Right atrium auricular region (tissue), 2 donors: ENCODE results near the gene PCBP1. TPM values are rescaled to one million over a fixed set of nuclear protein-coding genes. Genes with fewer than 3 reads are reported as not detected.

Source experiments
- DNase-seq: peaks from one replicate; pipeline ENCODE4 v3.0.0-alpha.2; 2019; ENCODE audit warnings: low spot score
- H3K27ac ChIP-seq, 2 donors: fragments of 200-600 bp; sonication (generic); 1 replicate in 1 of 2; 2 replicates in 1 of 2; pipeline ENCODE4 v1.5.1; 2016 to 2019
- H3K27me3 ChIP-seq, 2 donors: fragments of 200-600 bp; sonication (generic); one replicate each; pipeline versions ENCODE4 v1.5.1 to v1.6.0; 2017 to 2019
- H3K36me3 ChIP-seq: fragments of 200-600 bp; sonication (generic); one replicate; pipeline ENCODE4 v1.5.1; 2016
- H3K4me1 ChIP-seq, 2 donors: fragments of 200-600 bp; sonication (generic); one replicate each; pipeline versions ENCODE4 v1.5.1 to v1.6.0; 2017 to 2019
- H3K4me3 ChIP-seq, 2 donors: fragments of 200-600 bp; sonication (generic); 1 replicate in 1 of 2; 2 replicates in 1 of 2; pipeline ENCODE4 v1.5.1; 2017 to 2019; ENCODE audit warnings: mild to moderate bottlenecking in 1 of 2, moderate library complexity in 1 of 2
- H3K9me3 ChIP-seq, 2 donors: fragments of 200-600 bp; sonication (generic); one replicate each; pipeline ENCODE4 v1.5.1; 2019
- CTCF ChIP-seq, 2 donors: fragments of 200-600 bp; sonication (generic); IDR thresholded peaks; one replicate each; pipeline ENCODE4 v1.5.1; 2019; ENCODE audit warnings: antibody characterized with exemption in 2 of 2
- total RNA-seq, 2 donors: library from RNA; depleted of rRNA; stranded (reverse); fragments of >200 nt; gene quantifications; one replicate each; pipeline ENCODE4 v1.1.0, GENCODE V29; 2016

The PCBP1 gene
- total RNA-seq, 2 donors from 2014 or later, result 121 to 147 TPM

- H3K36me3 ChIP-seq, result peaks cover 28% of the 10 kb centered on the region
- no peak overlapping the region for H3K4me3 ChIP-seq
- peaks cover 0 to 8% of the 10 kb centered on the region in 2 donors for H3K4me1 ChIP-seq
- peak; percentile 80 for DNase-seq
- no peaks in the 10 kb centered on the region for H3K27me3 ChIP-seq
- no peaks in the 10 kb centered on the region for H3K9me3 ChIP-seq
- peak overlapping the region; percentile 61 to 84 for H3K27ac ChIP-seq
- peak; percentile 76 to 89 for TF ChIP-seq CTCF (IDR thresholded peaks at IDR 0.05)
Measured at GRCh38 chr2:70070542-70071268, 16.6 kb upstream of the PCBP1 start.

- DNase-seq, result no peak
- H3K4me1 ChIP-seq, result peaks cover 0 to 8% of the 10 kb centered on the region in 2 donors
- TF ChIP-seq CTCF (IDR thresholded peaks at IDR 0.05), result no peak
- no peaks in the 10 kb centered on the region for H3K9me3 ChIP-seq
- no peak overlapping the region for H3K27ac ChIP-seq
- H3K27me3 ChIP-seq, result no peaks in the 10 kb centered on the region
- H3K4me3 ChIP-seq, result no peak overlapping the region
- peaks cover 38% of the 10 kb centered on the region for H3K36me3 ChIP-seq
Measured at GRCh38 chr2:70073493-70073892, 13.8 kb upstream of the PCBP1 start.

GRCh38 chr2:70078384-70078783 is 8.9 kb upstream of the PCBP1 start:
- no peak overlapping the region for H3K27ac ChIP-seq
- peaks cover 74% of the 10 kb centered on the region for H3K36me3 ChIP-seq
- no peak for DNase-seq
- no peak overlapping the region for H3K4me3 ChIP-seq
- H3K4me1 ChIP-seq, result no peaks in the 10 kb centered on the region
- H3K27me3 ChIP-seq, result no peaks in the 10 kb centered on the region
- no peaks in the 10 kb centered on the region for H3K9me3 ChIP-seq
- no peak for TF ChIP-seq CTCF (IDR thresholded peaks at IDR 0.05)

GRCh38 chr2:70080610-70081200 is 6.6 kb upstream of the PCBP1 start:
- no peaks in the 10 kb centered on the region for H3K27me3 ChIP-seq
- DNase-seq, result no peak
- no peak overlapping the region for H3K27ac ChIP-seq
- no peak overlapping the region for H3K4me3 ChIP-seq
- peaks cover 0 to 21% of the 10 kb centered on the region in 2 donors for H3K4me1 ChIP-seq
- H3K36me3 ChIP-seq, result peaks cover 70% of the 10 kb centered on the region
- TF ChIP-seq CTCF (IDR thresholded peaks at IDR 0.05), result no peak
- no peaks in the 10 kb centered on the region for H3K9me3 ChIP-seq

GRCh38 chr2:70081221-70081620 is 6.1 kb upstream of the PCBP1 start:
- H3K4me1 ChIP-seq, result peaks cover 0 to 27% of the 10 kb centered on the region in 2 donors
- no peak for DNase-seq
- H3K36me3 ChIP-seq, result peaks cover 67% of the 10 kb centered on the region
- no peaks in the 10 kb centered on the region for H3K27me3 ChIP-seq
- H3K9me3 ChIP-seq, result no peaks in the 10 kb centered on the region
- H3K27ac ChIP-seq, result no peak overlapping the region
- no peak overlapping the region for H3K4me3 ChIP-seq
- TF ChIP-seq CTCF (IDR thresholded peaks at IDR 0.05), result no peak
